ENCODE results near the gene IGFL4.

IGFL4 gene

GRCh38 chr19:46063201-46063600, 22.4 kb upstream of the IGFL4 start:
- no peak for DNase-seq (ENCODE audit: low read depth)

GRCh38 chr19:46060012-46060411, 19.2 kb upstream of the IGFL4 start:
- no peak for DNase-seq (ENCODE audit: low read depth)

GRCh38 chr19:46058778-46059177, 18.0 kb upstream of the IGFL4 start:
- DNase-seq (ENCODE audit: low read depth) = no peak

- no peak for DNase-seq (ENCODE audit: low read depth)
These were observed 15.7 kb upstream of the IGFL4 start for GRCh38 chr19:46056536-46056935.

- no peak for DNase-seq (ENCODE audit: low read depth)
These were observed 12.1 kb upstream of the IGFL4 start for GRCh38 chr19:46052896-46053295.

- DNase-seq (ENCODE audit: low read depth) = no peak
These were observed 8.8 kb upstream of the IGFL4 start for GRCh38 chr19:46049597-46049996.

- no peak for DNase-seq (ENCODE audit: low read depth)
These were observed 2.7 kb upstream of the IGFL4 start for GRCh38 chr19:46043519-46043918.

GRCh38 chr19:46042252-46042883, 1.6 kb upstream of the IGFL4 start:
- no peak for DNase-seq (ENCODE audit: low read depth)

GRCh38 chr19:46040125-46040524, 677 bp downstream of the IGFL4 start:
- DNase-seq (ENCODE audit: low read depth) = no peak

- DNase-seq (ENCODE audit: low read depth) = no peak
These were observed 4.1 kb downstream of the IGFL4 start for GRCh38 chr19:46036744-46037128.

- no peak for DNase-seq (ENCODE audit: low read depth)
These were observed 4.6 kb downstream of the IGFL4 start for GRCh38 chr19:46035986-46036743.

- no peak for DNase-seq (ENCODE audit: low read depth)
These were observed 5.3 kb downstream of the IGFL4 start for GRCh38 chr19:46035546-46035945.

GRCh38 chr19:46033401-46033800, 7.4 kb downstream of the IGFL4 start:
- DNase-seq (ENCODE audit: low read depth) = no peak

- DNase-seq (ENCODE audit: low read depth) = no peak
These were observed 8.2 kb downstream of the IGFL4 start for GRCh38 chr19:46032597-46033025.

- no peak for DNase-seq (ENCODE audit: low read depth)
These were observed 8.8 kb downstream of the IGFL4 start for GRCh38 chr19:46031781-46032596.

- DNase-seq (ENCODE audit: low read depth) = no peak
These were observed 9.8 kb downstream of the IGFL4 start for GRCh38 chr19:46030812-46031550.

GRCh38 chr19:46025835-46026234, 15.0 kb downstream of the IGFL4 start:
- DNase-seq (ENCODE audit: low read depth) = no peak

GRCh38 chr19:46023311-46023779, 17.5 kb downstream of the IGFL4 start:
- DNase-seq (ENCODE audit: low read depth) = no peak

GRCh38 chr19:46022431-46023310, 18.1 kb downstream of the IGFL4 start, which contains the start of gene PGLYRP1:
PGLYRP1 (minus strand) TSS chr19:46023053; CDS start chr19:46023021, 32 bp downstream.
- DNase-seq (ENCODE audit: low read depth) = no peak

- DNase-seq (ENCODE audit: low read depth) = no peak
These were observed 18.8 kb downstream of the IGFL4 start for GRCh38 chr19:46022061-46022430.

GRCh38 chr19:46021531-46022041, 19.2 kb downstream of the IGFL4 start:
- DNase-seq (ENCODE audit: low read depth) = no peak
